Esophagus (tissue), 2 donors: ENCODE data around the gene PPM1H. TPM values are rescaled to one million over a fixed set of nuclear protein-coding genes. Genes with fewer than 3 reads are reported as not detected.
"Not testable (repeated sequence)": the region's sequence is repeated elsewhere in the genome, so short reads cannot be mapped to it uniquely, and the experiment has no call there.

Source experiments
- H3K27ac ChIP-seq, 2 donors: one replicate each; pipeline ENCODE4 v1.5.1; 2013; ENCODE audit warnings: low read depth in 2 of 2, mild to moderate bottlenecking in 2 of 2, inconsistent platforms in 1 of 2, low read length in 1 of 2, moderate library complexity in 1 of 2
- H3K27me3 ChIP-seq, 2 donors: one replicate each; pipeline ENCODE4 v1.6.1; 2013; ENCODE audit warnings: low read length in 2 of 2, control low read depth in 1 of 2, mild to moderate bottlenecking in 1 of 2; ENCODE audit not compliant: insufficient read depth in 2 of 2, control insufficient read depth in 1 of 2
- H3K36me3 ChIP-seq, 2 donors: one replicate each; pipeline ENCODE4 v1.6.1; 2013; ENCODE audit warnings: low read length in 1 of 2; ENCODE audit not compliant: control insufficient read depth in 2 of 2, insufficient read depth in 2 of 2
- H3K4me1 ChIP-seq, 2 donors: one replicate each; pipeline ENCODE4 v1.6.1; 2013; ENCODE audit warnings: low read length in 1 of 2; ENCODE audit not compliant: control insufficient read depth in 2 of 2, insufficient read depth in 2 of 2
- H3K4me3 ChIP-seq, 2 donors: one replicate each; pipeline ENCODE4 v1.5.1; 2013; ENCODE audit warnings: low read length in 2 of 2, mild to moderate bottlenecking in 2 of 2, low read depth in 1 of 2, moderate library complexity in 1 of 2
- H3K9me3 ChIP-seq, 2 donors: one replicate each; pipeline ENCODE4 v1.6.1; 2013; ENCODE audit warnings: mild to moderate bottlenecking in 2 of 2, low read depth in 1 of 2, low read length in 1 of 2, moderate library complexity in 1 of 2; ENCODE audit not compliant: control insufficient read depth in 2 of 2, insufficient read depth in 1 of 2
- WGBS, 2 donors: extraction: QIAGEN DNeasy Blood & Tissue Kit; methylation state at CpG; one replicate each; pipeline ENCODE4 v1.1.7; 2013; 5-methylcytosine and 5-hydroxymethylcytosine counted together
- polyA plus RNA-seq, 2 donors: library from polyadenylated mRNA; stranded (reverse); fragments of 200-250 nt; gene quantifications; one replicate each; pipeline ENCODE4 v1.2.3, GENCODE V29; 2013
- donor health status: healthy with polysubstance abuse.
- donor health status: Bipolar disorder and iron deficiency.

The PPM1H gene
- polyA plus RNA-seq, 2 donors, result 0.04 to 0.09 TPM

GRCh38 chr12:62966990-62967506 is 32.1 kb upstream of the PPM1H start:
- Histone ChIP-seq H3K4me1 (no peaks in the 10 kb centered on the region), H3K36me3 (no peaks in the 10 kb centered on the region), H3K27ac (no peak overlapping the region), H3K4me3 (no peak overlapping the region), H3K9me3 (no peaks in the 10 kb centered on the region), H3K27me3 (no peaks in the 10 kb centered on the region)

GRCh38 chr12:62966446-62966989 is 31.6 kb upstream of the PPM1H start:
- not testable (repeated sequence) for H3K4me3 ChIP-seq, H3K9me3 ChIP-seq, H3K4me1 ChIP-seq, H3K36me3 ChIP-seq, H3K27ac ChIP-seq, H3K27me3 ChIP-seq
- WGBS, 2 donors, result 64 to 66% methylated on average over 8 of the region's 8 CpGs

DNA sequence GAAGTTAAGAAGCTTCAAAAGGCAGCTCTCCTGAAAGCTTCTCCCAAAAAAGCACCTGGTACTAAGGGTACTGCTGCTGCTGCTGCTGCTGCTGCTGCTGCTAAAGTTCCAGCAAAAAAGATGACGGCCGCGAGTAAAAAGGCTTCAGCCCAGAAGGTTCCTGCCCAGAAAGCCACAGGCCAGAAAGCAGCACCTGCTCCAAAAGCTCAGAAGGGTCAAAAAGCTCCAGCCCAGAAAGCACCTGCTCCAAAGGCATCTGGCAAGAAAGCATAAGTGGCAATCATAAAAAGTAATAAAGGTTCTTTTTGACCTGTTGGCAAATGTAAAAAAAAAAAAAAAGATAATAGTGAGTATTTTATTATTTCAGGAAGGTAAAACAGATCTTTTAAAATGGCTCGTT is 30.8 kb upstream of the PPM1H start:
- not testable (repeated sequence) for H3K4me3 ChIP-seq, H3K4me1 ChIP-seq, H3K27me3 ChIP-seq, H3K9me3 ChIP-seq, H3K36me3 ChIP-seq, H3K27ac ChIP-seq
- 67 to 87% methylated on average over 4 of the region's 4 CpGs for WGBS, 2 donors

DNA sequence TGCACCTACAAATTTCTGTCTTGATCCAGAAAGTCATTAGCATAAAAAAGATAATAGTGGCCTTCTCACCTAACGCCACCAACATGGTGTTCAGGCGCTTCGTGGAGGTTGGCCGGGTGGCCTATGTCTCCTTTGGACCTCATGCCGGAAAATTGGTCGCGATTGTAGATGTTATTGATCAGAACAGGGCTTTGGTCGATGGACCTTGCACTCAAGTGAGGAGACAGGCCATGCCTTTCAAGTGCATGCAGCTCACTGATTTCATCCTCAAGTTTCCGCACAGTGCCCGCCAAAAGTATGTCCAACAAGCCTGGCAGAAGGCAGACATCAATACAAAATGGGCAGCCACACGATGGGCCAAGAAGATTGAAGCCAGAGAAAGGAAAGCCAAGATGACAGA is 30.3 kb upstream of the PPM1H start:
- 82 to 86% methylated on average over 11 of the region's 11 CpGs for WGBS, 2 donors
- H3K4me1 ChIP-seq, H3K27me3 ChIP-seq, H3K27ac ChIP-seq, H3K36me3 ChIP-seq, H3K4me3 ChIP-seq, H3K9me3 ChIP-seq: not testable (repeated sequence)

DNA sequence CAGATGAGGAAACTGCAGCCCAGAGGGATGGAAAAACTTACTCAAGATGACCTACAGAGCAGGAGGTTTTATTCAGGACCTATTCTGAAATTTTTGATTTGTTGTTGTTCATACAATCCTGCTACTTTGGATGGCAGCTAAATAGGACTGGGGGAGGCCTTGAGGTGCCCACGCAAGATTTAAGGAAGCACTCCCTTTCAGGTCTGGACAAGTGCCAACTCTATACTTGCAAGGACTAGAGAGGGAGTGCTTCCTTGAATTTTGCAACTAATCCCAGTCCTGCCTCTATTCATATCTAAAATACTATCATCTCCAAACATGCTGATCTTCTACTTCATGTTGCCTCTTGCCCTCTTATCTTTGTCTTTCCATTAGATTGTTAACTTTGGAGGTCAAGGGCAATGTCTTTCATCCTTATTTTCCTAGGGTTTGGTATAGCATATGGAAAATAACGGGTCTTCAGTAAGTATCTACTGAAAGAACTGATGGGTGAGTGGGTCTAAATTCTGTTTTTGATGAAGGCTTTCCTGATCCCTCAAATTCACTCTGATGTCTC is 28.6 kb upstream of the PPM1H start:
- no peak overlapping the region for H3K27ac ChIP-seq
- H3K9me3 ChIP-seq, result no peaks in the 10 kb centered on the region
- H3K36me3 ChIP-seq, result no peaks in the 10 kb centered on the region
- 46 to 72% methylated on average over 2 of the region's 2 CpGs for WGBS, 2 donors
- no peaks in the 10 kb centered on the region for H3K4me1 ChIP-seq
- no peaks in the 10 kb centered on the region for H3K27me3 ChIP-seq
- H3K4me3 ChIP-seq, result no peak overlapping the region

GRCh38 chr12:62960324-62960723 is 25.4 kb upstream of the PPM1H start:
- Histone ChIP-seq H3K4me3 (no peak overlapping the region), H3K9me3 (no peaks in the 10 kb centered on the region)
- WGBS, 2 donors, result 79 to 88% methylated on average over 1 of the region's 1 CpG

DNA sequence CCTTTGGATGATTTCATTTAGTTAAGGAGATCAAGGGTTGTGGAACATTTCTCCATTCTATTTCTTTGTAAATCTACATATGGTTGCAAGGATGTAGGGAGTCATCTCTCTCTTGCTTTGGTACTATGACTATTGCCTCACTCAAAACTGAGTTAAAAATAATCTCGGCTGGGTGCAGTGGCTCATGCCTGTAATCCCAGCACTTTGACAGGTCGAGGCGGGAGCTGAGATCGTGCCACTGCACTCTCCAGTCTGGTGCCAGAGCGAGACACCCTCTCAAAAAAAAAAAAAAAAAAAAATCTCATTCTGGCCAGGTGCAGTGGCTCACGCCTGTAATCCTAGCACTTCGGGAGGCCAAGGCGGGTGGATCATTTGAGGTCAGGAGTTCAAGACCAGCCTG is 24.8 kb upstream of the PPM1H start:
- Histone ChIP-seq H3K9me3 (no peaks in the 10 kb centered on the region), H3K27me3 (no peaks in the 10 kb centered on the region), H3K27ac (no peak overlapping the region), H3K4me1 (no peaks in the 10 kb centered on the region), H3K4me3 (no peak overlapping the region), H3K36me3 (no peaks in the 10 kb centered on the region)
- 67 to 76% methylated on average over 8 of the region's 8 CpGs for WGBS, 2 donors

More at GRCh38 chr12:62960324-62960723, 25.4 kb upstream of the PPM1H start:
- H3K36me3 ChIP-seq, result no peaks in the 10 kb centered on the region
- H3K4me1 ChIP-seq, result no peaks in the 10 kb centered on the region
- no peaks in the 10 kb centered on the region for H3K27me3 ChIP-seq
- H3K27ac ChIP-seq, result no peak overlapping the region

GRCh38 chr12:62957233-62957953 is 22.4 kb upstream of the PPM1H start:
- Histone ChIP-seq H3K27ac (no peak overlapping the region), H3K9me3 (no peaks in the 10 kb centered on the region), H3K36me3 (no peaks in the 10 kb centered on the region), H3K27me3 (no peaks in the 10 kb centered on the region), H3K4me1 (no peaks in the 10 kb centered on the region), H3K4me3 (no peak overlapping the region)
- WGBS, 2 donors, result 53 to 60% methylated on average over 2 of the region's 2 CpGs

DNA sequence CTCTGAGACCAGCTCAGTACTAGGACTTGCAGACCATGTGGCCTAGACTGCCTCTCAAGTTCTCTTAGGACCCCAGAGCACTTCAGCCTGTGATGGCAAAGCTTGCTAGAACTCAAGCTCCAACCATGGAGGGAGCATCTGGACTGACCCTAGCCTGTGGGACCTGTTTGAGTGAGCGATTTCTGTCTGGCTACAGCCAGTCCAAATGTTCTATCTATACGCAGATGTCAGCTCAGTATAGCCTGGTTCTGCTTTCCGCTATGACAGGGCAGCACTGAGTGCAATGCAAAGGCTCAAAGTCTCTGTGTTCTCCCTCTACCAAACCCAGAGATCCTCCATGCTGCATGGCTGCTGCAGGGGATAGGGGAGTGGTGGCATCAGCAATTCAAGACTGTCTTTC is 20.7 kb upstream of the PPM1H start:
- no peak overlapping the region for H3K27ac ChIP-seq
- H3K9me3 ChIP-seq, result no peaks in the 10 kb centered on the region
- no peaks in the 10 kb centered on the region for H3K27me3 ChIP-seq
- H3K4me1 ChIP-seq, result no peaks in the 10 kb centered on the region
- H3K36me3 ChIP-seq, result no peaks in the 10 kb centered on the region
- no peak overlapping the region for H3K4me3 ChIP-seq
- 93 to 95% methylated on average over 3 of the region's 3 CpGs for WGBS, 2 donors

DNA sequence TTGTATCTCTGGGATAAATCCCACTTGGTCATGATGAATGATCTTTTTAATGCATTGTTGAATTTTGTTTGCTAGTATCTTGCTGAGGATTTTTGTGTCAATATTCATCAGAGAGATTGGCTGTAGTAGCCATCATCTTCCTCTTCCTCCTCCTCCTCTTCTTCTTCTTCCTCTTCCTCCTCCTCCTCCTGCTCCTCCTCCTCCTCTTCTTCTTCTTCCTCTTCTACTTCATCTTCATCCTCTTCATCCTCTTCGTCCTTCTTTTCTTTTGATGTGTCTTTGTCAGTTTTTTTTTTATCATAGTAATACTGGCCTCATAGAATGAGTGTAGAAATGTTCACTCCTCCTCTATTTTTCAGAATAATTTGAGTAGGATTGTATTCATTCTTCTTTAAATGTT is 15.4 kb upstream of the PPM1H start:
- Histone ChIP-seq H3K4me3 (no peak overlapping the region), H3K27ac (no peak overlapping the region), H3K36me3 (no peaks in the 10 kb centered on the region), H3K27me3 (no peaks in the 10 kb centered on the region), H3K9me3 (no peaks in the 10 kb centered on the region), H3K4me1 (no peaks in the 10 kb centered on the region)
- 71 to 85% methylated on average over 1 of the region's 1 CpG for WGBS, 2 donors
